K562 (cell line): ENCODE results near the gene CD244. TPM values are rescaled to one million over a fixed set of nuclear protein-coding genes. Genes with fewer than 3 reads are reported as not detected.

Experiments
- ATAC-seq: fragments of 200-7000 bp; cut with Tn5 transposase; 3 replicates; pipeline ENCODE4 v1.9.1; 2020; ENCODE audit warnings: moderate library complexity
- BruUV-seq: library from RNA; stranded (reverse); fragments of 400-500 nt; replicated peaks from 2 replicates; lab custom pipeline; 2021; lab: Mats Ljungman, UMichigan
- CTCF ChIA-PET: fragments of 300-600 bp; formaldehyde crosslinking; extraction: SDS; loops from one replicate; lab custom pipeline; 2021; ENCODE audit warnings: low intra/inter-chr PET ratio; lab: Yijun Ruan, JAX
- POLR2A ChIA-PET: fragments of 300-600, 350-650 bp; sonication (Branson Sonifier 250); formaldehyde crosslinking; extraction: SDS; loops from one replicate; lab custom pipeline; 2021; ENCODE audit warnings: antibody characterized with exemption, inconsistent platforms; lab: Yijun Ruan, JAX
- DNase-seq, 4 experiments: peaks; one replicate each; pipeline versions ENCODE4 v3.0.0 to v3.0.0-alpha.2; 2011 to 2018; ENCODE audit warnings: low spot score in 3 of 4, mixed read lengths in 3 of 4; ENCODE audit errors: extremely low read depth in 1 of 4
- FAIRE-seq: peaks from 2 replicates; lab custom pipeline; 2011; peaks lifted over from hg19 to GRCh38; lab: Jason Lieb, UNC
- H2AFZ ChIP-seq: 2 replicates; pipeline ENCODE4 v1.6.0; 2011; ENCODE audit warnings: low read depth, low read length, control low read depth, inconsistent platforms
- H3K27ac ChIP-seq: fragments of 200-600 bp; 3 replicates; pipeline ENCODE4 v1.8.0; 2011; ENCODE audit warnings: low read depth, mild to moderate bottlenecking, control low read depth, inconsistent platforms, low read length, moderate library complexity, mixed read lengths; ENCODE audit errors: extremely low read depth
- H3K27me3 ChIP-seq, 2 experiments: fragments of 300-600 bp in 1 of 2; 2 replicates in 1 of 2; 3 replicates in 1 of 2; pipeline versions ENCODE4 v1.6.0 to v1.8.0; 2011; ENCODE audit warnings: inconsistent platforms in 2 of 2, low read length in 2 of 2, mild to moderate bottlenecking in 1 of 2, mixed read lengths in 1 of 2, moderate library complexity in 1 of 2; ENCODE audit not compliant: control insufficient read depth in 2 of 2, insufficient read depth in 2 of 2
- H3K36me3 ChIP-seq: fragments of 300-600 bp; 3 replicates; pipeline ENCODE4 v1.8.0; 2011; ENCODE audit warnings: mild to moderate bottlenecking, low read length, inconsistent platforms; ENCODE audit not compliant: control insufficient read depth, insufficient read depth
- H3K4me1 ChIP-seq, 2 experiments: fragments of 200-600 bp in 1 of 2; replicated peaks in 1 of 2; 2 replicates in 1 of 2; 3 replicates in 1 of 2; pipeline versions ENCODE4 v1.5.1 to v1.8.0; 2011; ENCODE audit warnings: inconsistent platforms in 2 of 2, low read length in 2 of 2, mild to moderate bottlenecking in 1 of 2, mixed read lengths in 1 of 2, moderate library complexity in 1 of 2; ENCODE audit not compliant: control insufficient read depth in 2 of 2, insufficient read depth in 2 of 2
- H3K4me2 ChIP-seq: 2 replicates; pipeline ENCODE4 v1.6.1; 2011; ENCODE audit warnings: low read length, control low read depth, inconsistent platforms, mixed read lengths; ENCODE audit not compliant: insufficient read depth
- H3K4me3 ChIP-seq: fragments of 200-600 bp; sonication (generic), shearing (Covaris generic); 2 replicates; pipeline ENCODE4 v1.5.1; 2016; ENCODE audit warnings: control low read depth, inconsistent platforms
- H3K79me2 ChIP-seq: fragments of 200-600 bp; 3 replicates; pipeline ENCODE4 v1.8.0; 2011; ENCODE audit warnings: low read length, inconsistent platforms; ENCODE audit not compliant: control insufficient read depth, insufficient read depth
- H3K9ac ChIP-seq, 2 experiments: 2 replicates each; pipeline versions ENCODE4 v1.6.0 to v1.6.1; 2011; ENCODE audit warnings: low read depth in 2 of 2, low read length in 2 of 2, control low read depth in 1 of 2, inconsistent platforms in 1 of 2, mild to moderate bottlenecking in 1 of 2, mixed read lengths in 1 of 2; ENCODE audit not compliant: insufficient read depth in 1 of 2
- H3K9me1 ChIP-seq: one replicate; pipeline ENCODE4 v1.6.0; 2011; ENCODE audit warnings: inconsistent platforms, mild to moderate bottlenecking, low read length, moderate library complexity; ENCODE audit not compliant: control insufficient read depth, insufficient read depth
- H3K9me3 ChIP-seq: replicated peaks from 2 replicates; pipeline ENCODE4 v1.5.1; 2011; ENCODE audit warnings: low read depth, low read length, inconsistent platforms; ENCODE audit not compliant: control insufficient read depth, insufficient read depth
- H4K20me1 ChIP-seq: replicated peaks from 2 replicates; pipeline ENCODE4 v1.6.1; 2011; ENCODE audit warnings: low read length, inconsistent platforms, mixed read lengths; ENCODE audit not compliant: control insufficient read depth, insufficient read depth
- ATF1 ChIP-seq, 2 experiments: fragments of 450-650 bp in 1 of 2; IDR thresholded peaks; 2 replicates each; pipeline ENCODE4 v1.6.1; 2016; ENCODE audit warnings: missing compliant biosample characterization in 1 of 2, missing genetic modification characterization in 1 of 2
- CREBBP ChIP-seq: IDR thresholded peaks from one replicate; pipeline ENCODE4 v1.6.1; 2012; ENCODE audit warnings: low read depth, mild to moderate bottlenecking, control low read depth, inconsistent platforms, low read length
- FOXK2 ChIP-seq, 2 experiments: fragments of 450-650 bp; IDR thresholded peaks in 1 of 2; conservative IDR thresholded peaks in 1 of 2; 2 replicates each; pipeline ENCODE4 v1.6.1; 2016; ENCODE audit warnings: low read depth in 2 of 2, mild to moderate bottlenecking in 1 of 2
- KDM2B ChIP-seq: fragments of 250-450 bp; sonication (Bioruptor Pico); IDR thresholded peaks from 2 replicates; pipeline ENCODE4 v1.8.0; 2021; ENCODE audit warnings: mild to moderate bottlenecking, moderate library complexity
- LARP7 ChIP-seq: fragments of 450-650 bp; IDR thresholded peaks from 2 replicates; pipeline ENCODE4 v1.6.1; 2016
- NCOA4 ChIP-seq: fragments of 450-650 bp; IDR thresholded peaks from 2 replicates; pipeline ENCODE4 v1.6.1; 2018; ENCODE audit warnings: mild to moderate bottlenecking; ENCODE audit not compliant: partially characterized antibody
- STAG1 ChIP-seq: sonication (generic); formaldehyde crosslinking; IDR thresholded peaks from 2 replicates; pipeline ENCODE4 v1.5.0; 2020; ENCODE audit warnings: missing genetic modification reagents, borderline replicate concordance
- TBL1XR1 ChIP-seq, 2 experiments: IDR thresholded peaks; 2 replicates each; pipeline ENCODE4 v1.6.1; 2012; ENCODE audit warnings: improper control_type of control experiment in 2 of 2, low read length in 2 of 2, mild to moderate bottlenecking in 1 of 2
- ZBTB17 ChIP-seq: fragments of 450-650 bp; formaldehyde crosslinking; IDR thresholded peaks from 2 replicates; pipeline ENCODE4 v1.4.0; 2020; ENCODE audit warnings: mild to moderate bottlenecking
- ZNF316 ChIP-seq: fragments of 450-650 bp; IDR thresholded peaks from 2 replicates; pipeline ENCODE4 v1.6.1; 2016
- ZNF318 ChIP-seq, 2 experiments: fragments of 450-650 bp; IDR thresholded peaks; 2 replicates each; pipeline ENCODE4 v1.6.1; 2016; ENCODE audit warnings: mild to moderate bottlenecking in 2 of 2, borderline replicate concordance in 1 of 2, low read depth in 1 of 2, moderate library complexity in 1 of 2
- WGBS: fragments of 100-300 bp; shearing (Covaris generic); methylation state at CpG from one replicate; pipeline ENCODE4 v1.1.6; 2016; ENCODE audit warnings: low coverage, mixed read lengths; ENCODE audit not compliant: insufficient coverage; ENCODE audit errors: missing lambda C conversion rate; 5-methylcytosine and 5-hydroxymethylcytosine counted together
- in situ Hi-C: fragments of 300-500 bp; cut with MboI; formaldehyde crosslinking; loops from 4 replicates; pipeline ENCODE4 v1.15.0; 2018; ENCODE audit warnings: inconsistent platforms, mixed read lengths
- intact Hi-C: fragments of 100-400 bp; cut with micrococcal nuclease; formaldehyde crosslinking; loops from 2 replicates; pipeline ENCODE4 v1.14.2; 2022
- polyA plus RNA-seq, 8 experiments: library from polyadenylated mRNA; depleted of rRNA in 4 of 8; stranded (reverse) in 5 of 8; unstranded in 3 of 8; fragments of >200 nt; fragmentation: Nextera tagmentation in 2 of 8; fragmentation: Illumina TruSeq in 1 of 8; extraction: Ambion mirVana in 2 of 8; extraction: Trizol in 1 of 8; gene quantifications; 2 replicates each; pipeline versions ENCODE4 v1.2.1 to v1.2.3, GENCODE V29; 2011 to 2014; ENCODE audit warnings: inconsistent platforms in 1 of 8, missing spikeins in 1 of 8
- total RNA-seq, 7 experiments: library from RNA; depleted of rRNA in 6 of 7; stranded (reverse); fragments of >200 nt in 6 of 7; fragmentation: Illumina TruSeq in 2 of 7; extraction: Trizol in 2 of 7; gene quantifications; 2 replicates each; pipeline versions ENCODE4 v1.2.1 to v1.2.3, GENCODE V29; 2011 to 2021; ENCODE audit warnings: low replicate concordance in 1 of 7
- TF ChIP-seq, protein P1 (sequence below): fragments of 450-650 bp; IDR thresholded peaks from 2 replicates; pipeline ENCODE4 v1.6.1; 2014; ENCODE audit warnings: low read depth, mild to moderate bottlenecking, moderate library complexity, borderline replicate concordance

Gene CD244
- total and polyA plus RNA-seq, 9 of the 15 experiments (the other 6 are each of a cell fraction or from before 2014, with no cell fraction given) = not detected

DNA sequence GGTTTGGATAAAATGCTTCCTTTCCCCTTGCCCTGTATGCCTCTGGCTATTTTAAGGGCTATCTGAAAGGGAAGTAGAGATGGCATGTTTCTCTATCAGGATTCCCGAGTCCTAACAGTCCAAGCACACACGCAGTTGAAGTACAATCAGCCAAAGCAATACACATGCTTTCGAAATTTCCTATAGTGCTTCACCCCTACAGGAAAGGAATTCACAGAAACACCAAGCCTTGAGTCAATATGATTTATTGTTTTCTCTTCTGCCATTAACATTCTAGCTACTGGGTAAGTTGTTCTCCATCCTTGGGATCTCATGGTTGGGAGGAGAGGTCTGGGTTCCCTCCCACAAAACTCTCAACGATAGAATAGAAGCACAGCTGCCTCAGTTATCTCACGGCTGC lies 13.6 kb upstream of the CD244 start:
- DNase-seq (no peak), FAIRE-seq (no peak), ATAC-seq (no peak)
- Histone ChIP-seq H2AFZ (no peak overlapping the region), H3K9ac (no peak overlapping the region), H3K27me3 (peaks cover 7 to 41% of the 10 kb centered on the region in 2 experiments; a peak in 4 of 5 replicates), H3K9me3 (no peaks in the 10 kb centered on the region), H4K20me1 (no peaks in the 10 kb centered on the region), H3K9me1 (no peaks in the 10 kb centered on the region), H3K4me3 (no peak overlapping the region), H3K27ac (no peak overlapping the region), H3K4me2 (no peak overlapping the region), H3K79me2 (no peaks in the 10 kb centered on the region), H3K4me1 (no peaks in the 10 kb centered on the region), H3K36me3 (no peaks in the 10 kb centered on the region)
- in situ Hi-C loops (no loop called here), intact Hi-C loops (no loop called here)
- CTCF ChIA-PET = no interaction called here
- WGBS = 0% methylated on average over 5 of the region's 5 CpGs
- POLR2A ChIA-PET = no interaction called here
- no TSS peak for BruUV-seq
- TF ChIP-seq STAG1 = no peak
- TF ChIP-seq TBL1XR1 (IDR thresholded peaks at IDR 0.05; ENCODE audit: low read length in 2 of 2) = no peak
- no peak for TF ChIP-seq ZNF316
- no peak for TF ChIP-seq ATF1 (CRISPR knock-in tag; IDR thresholded peaks at IDR 0.05)
- TF ChIP-seq ATF1 (tag; IDR thresholded peaks at IDR 0.05) = no peak
- no peak for TF ChIP-seq ZBTB17 (CRISPR knock-in tag)
- TF ChIP-seq NCOA4 = no peak
- TF ChIP-seq KDM2B (CRISPR knock-in tag) = no peak
- no peak for TF ChIP-seq CREBBP
- TF ChIP-seq, protein P1, sequence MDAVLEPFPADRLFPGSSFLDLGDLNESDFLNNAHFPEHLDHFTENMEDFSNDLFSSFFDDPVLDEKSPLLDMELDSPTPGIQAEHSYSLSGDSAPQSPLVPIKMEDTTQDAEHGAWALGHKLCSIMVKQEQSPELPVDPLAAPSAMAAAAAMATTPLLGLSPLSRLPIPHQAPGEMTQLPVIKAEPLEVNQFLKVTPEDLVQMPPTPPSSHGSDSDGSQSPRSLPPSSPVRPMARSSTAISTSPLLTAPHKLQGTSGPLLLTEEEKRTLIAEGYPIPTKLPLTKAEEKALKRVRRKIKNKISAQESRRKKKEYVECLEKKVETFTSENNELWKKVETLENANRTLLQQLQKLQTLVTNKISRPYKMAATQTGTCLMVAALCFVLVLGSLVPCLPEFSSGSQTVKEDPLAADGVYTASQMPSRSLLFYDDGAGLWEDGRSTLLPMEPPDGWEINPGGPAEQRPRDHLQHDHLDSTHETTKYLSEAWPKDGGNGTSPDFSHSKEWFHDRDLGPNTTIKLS = no peak
- TF ChIP-seq LARP7 = no peak
- TF ChIP-seq FOXK2 (conservative IDR thresholded peaks at IDR 0.05 in 1 of 2, IDR thresholded peaks at IDR 0.05 in 1 of 2; ENCODE audit: low read depth in 2 of 2) = no peak
- no peak for TF ChIP-seq ZNF318 (IDR thresholded peaks at IDR 0.05; ENCODE audit: borderline replicate concordance in 1 of 2, low read depth in 1 of 2)
